Endothelial cell of umbilical vein (primary cell): ENCODE results near the gene SUDS3.
"Not testable (repeated sequence)": the region's sequence is repeated elsewhere in the genome, so short reads cannot be mapped to it uniquely, and the experiment has no call there.

Source experiments
- EZH2 ChIP-seq: IDR thresholded peaks from 2 replicates; pipeline ENCODE4 v1.6.1; 2012; ENCODE audit warnings: borderline replicate concordance, low read depth, mild to moderate bottlenecking, moderate library complexity, low read length, inconsistent platforms; ENCODE audit not compliant: severe bottlenecking
- FOS ChIP-seq: IDR thresholded peaks from 2 replicates; pipeline ENCODE4 v1.6.1; 2011; ENCODE audit warnings: mild to moderate bottlenecking, low read length, moderate library complexity, borderline replicate concordance; ENCODE audit not compliant: insufficient read depth
- GATA2 ChIP-seq: IDR thresholded peaks from 2 replicates; pipeline ENCODE4 v1.7.0; 2011; ENCODE audit warnings: low read depth, mild to moderate bottlenecking, moderate library complexity, mixed read lengths, low read length; ENCODE audit not compliant: insufficient read length, insufficient read depth
- JUN ChIP-seq: IDR thresholded peaks from 2 replicates; pipeline ENCODE4 v1.6.1; 2011; ENCODE audit warnings: borderline replicate concordance, low read depth; ENCODE audit not compliant: insufficient read length, insufficient read depth
- MAX ChIP-seq: IDR thresholded peaks from 2 replicates; pipeline ENCODE4 v1.6.1; 2011; ENCODE audit not compliant: insufficient read depth, insufficient read length
- POLR2A ChIP-seq: IDR thresholded peaks from 2 replicates; pipeline ENCODE4 v1.6.1; 2012; ENCODE audit warnings: low read depth, mild to moderate bottlenecking, control low read depth, low read length
- POLR2AphosphoS5 ChIP-seq: IDR thresholded peaks from 2 replicates; pipeline ENCODE4 v1.6.1; 2012; ENCODE audit warnings: low read depth, mild to moderate bottlenecking, control low read depth, low read length, moderate library complexity; ENCODE audit not compliant: insufficient read depth
- TF ChIP-seq, protein P1 (sequence below), 2 donors: IDR thresholded peaks; 1 replicate in 1 of 2; 2 replicates in 1 of 2; pipeline ENCODE4 v1.5.1; 2011; ENCODE audit warnings: low read length in 2 of 2, mild to moderate bottlenecking in 2 of 2, moderate library complexity in 2 of 2, control low read depth in 1 of 2, inconsistent platforms in 1 of 2, low read depth in 1 of 2; ENCODE audit not compliant: insufficient read depth in 1 of 2; ENCODE audit errors: extremely low read depth in 1 of 2

- TF ChIP-seq EZH2, MAX, POLR2A, POLR2AphosphoS5, JUN, GATA2, FOS: not testable (repeated sequence)
- TF ChIP-seq, protein P1, sequence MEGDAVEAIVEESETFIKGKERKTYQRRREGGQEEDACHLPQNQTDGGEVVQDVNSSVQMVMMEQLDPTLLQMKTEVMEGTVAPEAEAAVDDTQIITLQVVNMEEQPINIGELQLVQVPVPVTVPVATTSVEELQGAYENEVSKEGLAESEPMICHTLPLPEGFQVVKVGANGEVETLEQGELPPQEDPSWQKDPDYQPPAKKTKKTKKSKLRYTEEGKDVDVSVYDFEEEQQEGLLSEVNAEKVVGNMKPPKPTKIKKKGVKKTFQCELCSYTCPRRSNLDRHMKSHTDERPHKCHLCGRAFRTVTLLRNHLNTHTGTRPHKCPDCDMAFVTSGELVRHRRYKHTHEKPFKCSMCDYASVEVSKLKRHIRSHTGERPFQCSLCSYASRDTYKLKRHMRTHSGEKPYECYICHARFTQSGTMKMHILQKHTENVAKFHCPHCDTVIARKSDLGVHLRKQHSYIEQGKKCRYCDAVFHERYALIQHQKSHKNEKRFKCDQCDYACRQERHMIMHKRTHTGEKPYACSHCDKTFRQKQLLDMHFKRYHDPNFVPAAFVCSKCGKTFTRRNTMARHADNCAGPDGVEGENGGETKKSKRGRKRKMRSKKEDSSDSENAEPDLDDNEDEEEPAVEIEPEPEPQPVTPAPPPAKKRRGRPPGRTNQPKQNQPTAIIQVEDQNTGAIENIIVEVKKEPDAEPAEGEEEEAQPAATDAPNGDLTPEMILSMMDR (IDR thresholded peaks at IDR 0.05; ENCODE audit: extremely low read depth in 1 of 2, insufficient read depth in 1 of 2, low read depth in 1 of 2, low read length in 2 of 2) = not testable (repeated sequence)
Observed at GRCh38 chr12:118408241-118408640, 31.9 kb downstream of the SUDS3 start.
